Peyer's patch (tissue), 4 donors: ENCODE results near the gene SNED1. TPM values are rescaled to one million over a fixed set of nuclear protein-coding genes. Genes with fewer than 3 reads are reported as not detected.

Experiments used
- DNase-seq, 3 donors: peaks; one replicate each; pipeline ENCODE4 v3.0.0-alpha.2; 2017 to 2019
- H3K27ac ChIP-seq, 4 donors: fragments of 200-600 bp; sonication (generic); one replicate each; pipeline ENCODE4 v1.5.1; 2016 to 2019
- H3K27me3 ChIP-seq, 2 donors: fragments of 200-600 bp; sonication (generic); one replicate each; pipeline ENCODE4 v1.5.1; 2019
- H3K36me3 ChIP-seq, 3 donors: fragments of 200-600 bp; sonication (generic); one replicate each; pipeline ENCODE4 v1.5.1; 2016 to 2019
- H3K4me1 ChIP-seq, 4 donors: fragments of 200-600 bp; sonication (generic); one replicate each; pipeline ENCODE4 v1.5.1; 2016 to 2019
- H3K4me3 ChIP-seq, 4 donors: fragments of 200-600 bp; sonication (generic); 1 replicate in 3 of 4; 2 replicates in 1 of 4; pipeline ENCODE4 v1.5.1; 2016 to 2019; ENCODE audit warnings: mild to moderate bottlenecking in 1 of 4
- H3K9me3 ChIP-seq, 4 donors: fragments of 200-600 bp; sonication (generic); one replicate each; pipeline ENCODE4 v1.5.1; 2016 to 2019; ENCODE audit warnings: mild to moderate bottlenecking in 1 of 4
- CTCF ChIP-seq, 6 experiments: fragments of 450-650 bp in 4 of 6; fragments of 200-600 bp in 2 of 6; sonication (generic) in 1 of 6; IDR thresholded peaks; one replicate each; pipeline ENCODE4 v1.5.1; 2017 to 2019; ENCODE audit warnings: antibody characterized with exemption in 6 of 6, mild to moderate bottlenecking in 3 of 6, moderate library complexity in 1 of 6
- POLR2A ChIP-seq, 2 donors: fragments of 450-650 bp; IDR thresholded peaks; one replicate each; pipeline ENCODE4 v1.5.1; 2017; ENCODE audit warnings: antibody characterized with exemption in 2 of 2, mild to moderate bottlenecking in 2 of 2, moderate library complexity in 2 of 2
- total RNA-seq, 4 donors: library from RNA; depleted of rRNA; stranded (reverse); fragments of >200 nt; gene quantifications; one replicate each; pipeline ENCODE4 v1.1.0, GENCODE V29; 2016

The SNED1 gene
- total RNA-seq, 4 donors from 2014 or later: 6.8 to 83.3 (median 25.2) TPM

GRCh38 chr2:240963065-240963867 lies 35.2 kb upstream of the SNED1 start:
- Histone ChIP-seq H3K4me1 (peaks cover 0 to 32% (median 0%) of the 10 kb centered on the region in 4 donors), H3K27me3 (no peaks in the 10 kb centered on the region), H3K9me3 (no peaks in the 10 kb centered on the region), H3K36me3 (no peaks in the 10 kb centered on the region), H3K4me3 (no peak overlapping the region), H3K27ac (peak overlapping the region; percentile 55 to 86 (median 64))
- peak in 2 of 3 donors; percentile 39 to 43 for DNase-seq
- no peak for TF ChIP-seq CTCF (IDR thresholded peaks at IDR 0.05)
- no peak for TF ChIP-seq POLR2A (IDR thresholded peaks at IDR 0.05)

- H3K27me3 ChIP-seq: no peaks in the 10 kb centered on the region
- no peak for TF ChIP-seq CTCF (IDR thresholded peaks at IDR 0.05)
- TF ChIP-seq POLR2A (IDR thresholded peaks at IDR 0.05): no peak
- peaks cover 0 to 32% (median 0%) of the 10 kb centered on the region in 4 donors for H3K4me1 ChIP-seq
- peak in 2 of 3 donors; percentile 41 to 44 for DNase-seq
- no peaks in the 10 kb centered on the region for H3K36me3 ChIP-seq
- H3K9me3 ChIP-seq: no peaks in the 10 kb centered on the region
- no peak overlapping the region for H3K4me3 ChIP-seq
- H3K27ac ChIP-seq: no peak overlapping the region
Measured at GRCh38 chr2:240963868-240964703, 34.3 kb upstream of the SNED1 start.

- no peak for TF ChIP-seq CTCF (IDR thresholded peaks at IDR 0.05)
- no peak for TF ChIP-seq POLR2A (IDR thresholded peaks at IDR 0.05)
- peak in 2 of 3 donors; percentile 35 to 39 for DNase-seq
- Histone ChIP-seq H3K27me3 (no peaks in the 10 kb centered on the region), H3K9me3 (no peaks in the 10 kb centered on the region), H3K4me1 (peaks cover 0 to 29% (median 0%) of the 10 kb centered on the region in 4 donors), H3K27ac (peak overlapping the region in 1 of 4 donors; percentile 35), H3K36me3 (no peaks in the 10 kb centered on the region), H3K4me3 (no peak overlapping the region)
Measured at GRCh38 chr2:240964704-240965295, 33.6 kb upstream of the SNED1 start.

GRCh38 chr2:240965296-240965904 lies 33.0 kb upstream of the SNED1 start:
- H3K4me3 ChIP-seq: no peak overlapping the region
- H3K27ac ChIP-seq: peak overlapping the region in 1 of 4 donors; percentile 35
- TF ChIP-seq POLR2A (IDR thresholded peaks at IDR 0.05) (no peak), CTCF (IDR thresholded peaks at IDR 0.05) (no peak)
- no peaks in the 10 kb centered on the region for H3K9me3 ChIP-seq
- peak in 2 of 3 donors; percentile 44 to 47 for DNase-seq
- H3K27me3 ChIP-seq: no peaks in the 10 kb centered on the region
- H3K36me3 ChIP-seq: no peaks in the 10 kb centered on the region
- H3K4me1 ChIP-seq: peaks cover 0 to 23% (median 0%) of the 10 kb centered on the region in 4 donors

- Histone ChIP-seq H3K27ac (no peak overlapping the region), H3K36me3 (no peaks in the 10 kb centered on the region), H3K4me3 (no peak overlapping the region), H3K9me3 (no peaks in the 10 kb centered on the region), H3K27me3 (no peaks in the 10 kb centered on the region), H3K4me1 (peaks cover 0 to 21% (median 0%) of the 10 kb centered on the region in 4 donors)
- no peak for TF ChIP-seq POLR2A (IDR thresholded peaks at IDR 0.05)
- no peak for TF ChIP-seq CTCF (IDR thresholded peaks at IDR 0.05)
- DNase-seq: peak in 2 of 3 donors; percentile 42 to 46
Measured at GRCh38 chr2:240965905-240966456, 32.4 kb upstream of the SNED1 start.
